B cell (primary cell): ENCODE results near the gene NOXA1.

Experiments
- CTCF ChIP-seq: fragments of 200-600 bp; IDR thresholded peaks from one replicate; pipeline ENCODE4 v1.8.0; 2022; ENCODE audit warnings: antibody characterized with exemption, mild to moderate bottlenecking
- EZH2 ChIP-seq: IDR thresholded peaks from 2 replicates; pipeline ENCODE4 v1.6.1; 2012; ENCODE audit warnings: borderline replicate concordance, low read depth, mild to moderate bottlenecking, moderate library complexity, low read length; ENCODE audit not compliant: insufficient read depth, poor library complexity, severe bottlenecking

- no peak for TF ChIP-seq EZH2
- no peak for TF ChIP-seq CTCF
These were observed 39.3 kb downstream of the NOXA1 start for GRCh38 chr9:137462396-137462985.
